GM23338 (cell line): ENCODE results near the gene MAP2K5. TPM values are rescaled to one million over a fixed set of nuclear protein-coding genes. Genes with fewer than 3 reads are reported as not detected.
A peak's percentile ranks its signal among the peaks of the same experiment; 100 is the strongest.

Source experiments
- ATAC-seq: fragments of 200-7000 bp; cut with Tn5 transposase; 3 replicates; pipeline ENCODE4 v1.9.1; 2020
- DNase-seq: peaks from one replicate; pipeline ENCODE4 v3.0.0-alpha.2; 2015; ENCODE audit warnings: low spot score
- H2AFZ ChIP-seq: fragments of 200-600 bp; sonication (generic); 2 replicates; pipeline ENCODE4 v1.8.0; 2016; ENCODE audit warnings: antibody characterized with exemption, mild to moderate bottlenecking, moderate library complexity
- H3F3A ChIP-seq: fragments of 200-600 bp; sonication (generic); replicated peaks from 2 replicates; pipeline ENCODE4 v1.8.0; 2017; ENCODE audit warnings: antibody characterized with exemption, mixed run types, low read depth
- H3K27ac ChIP-seq: fragments of 200-600 bp; sonication (generic); 2 replicates; pipeline ENCODE4 v1.6.1; 2016; ENCODE audit warnings: low read depth
- H3K27me3 ChIP-seq: fragments of 200-600 bp; sonication (generic); 2 replicates; pipeline ENCODE4 v1.8.0; 2016; ENCODE audit warnings: mild to moderate bottlenecking, mixed run types, moderate library complexity; ENCODE audit not compliant: insufficient read depth
- H3K36me3 ChIP-seq: fragments of 200-600 bp; sonication (generic); 2 replicates; pipeline ENCODE4 v1.8.0; 2016; ENCODE audit warnings: mild to moderate bottlenecking; ENCODE audit not compliant: insufficient read depth
- H3K4me1 ChIP-seq: fragments of 200-600 bp; sonication (generic); 2 replicates; pipeline ENCODE4 v1.8.0; 2016; ENCODE audit warnings: mild to moderate bottlenecking, moderate library complexity; ENCODE audit not compliant: insufficient read depth
- H3K4me2 ChIP-seq: fragments of 200-600 bp; sonication (generic); 2 replicates; pipeline ENCODE4 v1.7.1; 2017; ENCODE audit warnings: mixed run types
- H3K4me3 ChIP-seq: fragments of 200-600 bp; sonication (generic); 2 replicates; pipeline ENCODE4 v1.6.1; 2016; ENCODE audit warnings: mixed run types
- H3K79me2 ChIP-seq: fragments of 200-600 bp; sonication (generic); replicated peaks from 2 replicates; pipeline ENCODE4 v1.8.0; 2017; ENCODE audit warnings: mild to moderate bottlenecking; ENCODE audit not compliant: insufficient read depth
- H3K9me2 ChIP-seq: fragments of 200-600 bp; sonication (generic); 2 replicates; pipeline ENCODE4 v1.8.0; 2017; ENCODE audit not compliant: insufficient read depth
- H4K20me1 ChIP-seq: fragments of 200-600 bp; sonication (generic); replicated peaks from 2 replicates; pipeline ENCODE4 v1.8.0; 2017; ENCODE audit warnings: mild to moderate bottlenecking; ENCODE audit not compliant: insufficient read depth
- H3K27ac Mint-ChIP-seq: 2 replicates; pipeline ENCODE4 v1.8.0; 2020; ENCODE audit warnings: inconsistent platforms, mild to moderate bottlenecking, moderate library complexity, mixed read lengths
- H3K27me3 Mint-ChIP-seq: 3 replicates; pipeline ENCODE4 v1.8.0; 2022; ENCODE audit warnings: low read depth, mild to moderate bottlenecking, moderate library complexity, mixed read lengths, inconsistent platforms; ENCODE audit not compliant: insufficient read depth, poor library complexity
- H3K36me3 Mint-ChIP-seq: 3 replicates; pipeline ENCODE4 v1.8.0; 2021; ENCODE audit warnings: low read depth, mild to moderate bottlenecking, inconsistent platforms, moderate library complexity, mixed read lengths
- H3K4me1 Mint-ChIP-seq: 3 replicates; pipeline ENCODE4 v1.8.0; 2020; ENCODE audit warnings: mild to moderate bottlenecking, inconsistent platforms, mixed read lengths
- H3K4me3 Mint-ChIP-seq: 3 replicates; pipeline ENCODE4 v1.8.0; 2021; ENCODE audit warnings: moderate library complexity, mild to moderate bottlenecking, inconsistent platforms, mixed read lengths
- H3K9me3 Mint-ChIP-seq: 3 replicates; pipeline ENCODE4 v1.8.0; 2020; ENCODE audit warnings: moderate library complexity, mild to moderate bottlenecking, inconsistent platforms, mixed read lengths
- CREB1 ChIP-seq: fragments of 250-450 bp; sonication (Bioruptor Pico); IDR thresholded peaks from 2 replicates; pipeline ENCODE4 v1.5.0; 2020; ENCODE audit warnings: low read depth, mild to moderate bottlenecking, moderate library complexity
- CTCF ChIP-seq, 2 experiments: fragments of 200-600 bp in 1 of 2; sonication (generic) in 1 of 2; conservative IDR thresholded peaks; 2 replicates each; pipeline versions ENCODE4 v1.5.1 to v1.6.1; 2016 to 2017; ENCODE audit warnings: antibody characterized with exemption in 2 of 2, low read depth in 2 of 2, mild to moderate bottlenecking in 2 of 2, moderate library complexity in 1 of 2
- ETS1 ChIP-seq: IDR thresholded peaks from 2 replicates; pipeline ENCODE4 v1.6.1; 2016; ENCODE audit warnings: antibody characterized with exemption
- EZH2 ChIP-seq: fragments of 200-600 bp; sonication (generic); IDR thresholded peaks from one replicate; pipeline ENCODE4 v1.8.0; 2017; ENCODE audit warnings: antibody characterized with exemption, mild to moderate bottlenecking, low read depth; ENCODE audit not compliant: unreplicated experiment
- EZH2phosphoT487 ChIP-seq: fragments of 200-600 bp; sonication (generic); IDR thresholded peaks from one replicate; pipeline ENCODE4 v1.8.1; 2018; ENCODE audit warnings: antibody characterized with exemption; ENCODE audit not compliant: unreplicated experiment
- JUNB ChIP-seq: IDR thresholded peaks from one replicate; pipeline ENCODE4 v1.6.1; 2016; ENCODE audit warnings: antibody characterized with exemption; ENCODE audit not compliant: unreplicated experiment
- NANOG ChIP-seq: IDR thresholded peaks from 2 replicates; pipeline ENCODE4 v1.6.1; 2016; ENCODE audit warnings: antibody characterized with exemption, borderline replicate concordance
- POLR2AphosphoS5 ChIP-seq: IDR thresholded peaks from 2 replicates; pipeline ENCODE4 v1.6.1; 2016; ENCODE audit warnings: antibody characterized with exemption, low read depth
- REST ChIP-seq: IDR thresholded peaks from one replicate; pipeline ENCODE4 v1.6.1; 2018; ENCODE audit warnings: antibody characterized with exemption; ENCODE audit not compliant: unreplicated experiment
- STAT1 ChIP-seq: IDR thresholded peaks from one replicate; pipeline ENCODE4 v1.6.1; 2016; ENCODE audit warnings: antibody characterized with exemption; ENCODE audit not compliant: unreplicated experiment
- ZNF114 ChIP-seq: fragments of 250-450 bp; sonication (Bioruptor Pico); IDR thresholded peaks from 2 replicates; pipeline ENCODE4 v1.5.0; 2020; ENCODE audit warnings: mild to moderate bottlenecking, moderate library complexity
- ZNF331 ChIP-seq: fragments of 250-450 bp; sonication (Bioruptor Pico); IDR thresholded peaks from 2 replicates; pipeline ENCODE4 v1.5.0; 2020; ENCODE audit warnings: low read depth, mild to moderate bottlenecking, moderate library complexity
- ZNF462 ChIP-seq: fragments of 250-450 bp; sonication (Bioruptor Pico); IDR thresholded peaks from 2 replicates; pipeline ENCODE4 v1.5.0; 2020; ENCODE audit warnings: mild to moderate bottlenecking, moderate library complexity
- polyA plus RNA-seq: library from polyadenylated mRNA; unstranded; fragments of >200 nt; fragmentation: Nextera tagmentation; extraction: Ambion mirVana; gene quantifications from 2 replicates; pipeline ENCODE4 v1.2.1, GENCODE V29; 2016
- total RNA-seq: library from RNA; depleted of rRNA; stranded (reverse); fragments of >200 nt; shearing (Covaris generic); gene quantifications from 2 replicates; pipeline ENCODE4 v1.2.3, GENCODE V29; 2014

Gene MAP2K5
- total and polyA plus RNA-seq, 2 experiments from 2014 or later, result 6.5 to 13.6 TPM

- peaks cover 6% of the 10 kb centered on the region; the same call in 2 of the 3 replicates for H3K36me3 Mint-ChIP-seq
- H3K4me1 Mint-ChIP-seq, result peaks cover 17% of the 10 kb centered on the region
- Histone ChIP-seq H3K79me2 (no peaks in the 10 kb centered on the region; the same call in 1 of the 2 replicates), H3K36me3 (no peaks in the 10 kb centered on the region), H3K4me3 (no peak overlapping the region), H3K9me2 (no peaks in the 10 kb centered on the region), H3K27ac (peak overlapping the region; percentile 40), H2AFZ (no peak overlapping the region), H3K4me2 (no peak overlapping the region), H4K20me1 (0 out of 2 replicates have a peak, but pooled peaks cover 3% of the 10 kb centered on the region), H3K27me3 (no peaks in the 10 kb centered on the region), H3F3A (no peaks in the 10 kb centered on the region), H3K4me1 (peaks cover 13% of the 10 kb centered on the region)
- peak; percentile 85 for DNase-seq
- peaks cover 1% of the 10 kb centered on the region for H3K27me3 Mint-ChIP-seq
- H3K27ac Mint-ChIP-seq, result peak overlapping the region; percentile 31; the same call in 1 of the 2 replicates
- peaks cover 4% of the 10 kb centered on the region; the same call in 2 of the 3 replicates for H3K9me3 Mint-ChIP-seq
- ATAC-seq, result peak; percentile 98
- H3K4me3 Mint-ChIP-seq, result no peak overlapping the region
- TF ChIP-seq EZH2, result no peak
- no peak for TF ChIP-seq JUNB
- TF ChIP-seq ZNF462 (CRISPR knock-in tag), result no peak
- no peak for TF ChIP-seq POLR2AphosphoS5
- no peak for TF ChIP-seq ZNF114 (CRISPR knock-in tag)
- TF ChIP-seq ETS1, result no peak
- TF ChIP-seq CREB1 (CRISPR knock-in tag), result no peak
- TF ChIP-seq EZH2phosphoT487, result no peak
- TF ChIP-seq NANOG, result no peak
- no peak for TF ChIP-seq REST
- no peak for TF ChIP-seq STAT1
- no peak for TF ChIP-seq ZNF331 (CRISPR knock-in tag)
- TF ChIP-seq CTCF (conservative IDR thresholded peaks at IDR 0.05; ENCODE audit: low read depth in 2 of 2), result no peak
These were observed 16.0 kb downstream of the MAP2K5 start for GRCh38 chr15:67558502-67558901.
